ENCODE data around the gene ICAM5. TPM values are rescaled to one million over a fixed set of nuclear protein-coding genes. Genes with fewer than 3 reads are reported as not detected.
A peak's percentile ranks its signal among the peaks of the same experiment; 100 is the strongest.

ICAM5 gene
- total RNA-seq, 1 donor: not detected

DNA sequence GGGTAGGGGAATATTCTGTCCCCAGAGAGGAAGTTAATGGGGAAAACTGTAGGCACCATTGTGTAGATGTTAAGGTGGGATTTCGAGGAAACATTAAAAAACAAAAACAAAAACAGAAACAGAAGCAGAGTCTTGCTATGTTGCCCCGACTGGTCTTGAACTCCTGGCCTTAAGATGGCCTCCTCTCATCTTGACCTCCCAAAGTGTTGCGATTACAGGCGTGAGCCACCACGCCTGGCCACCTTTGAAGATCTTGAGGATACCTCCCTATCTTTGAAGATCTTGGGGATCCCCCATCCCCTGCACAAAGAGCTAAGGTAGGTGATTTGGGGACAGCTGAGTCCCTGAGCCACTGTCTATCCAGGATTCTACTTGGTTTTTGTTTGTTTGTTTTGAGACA lies 50.2 kb downstream of the ICAM5 start:
- Histone ChIP-seq H3K4me2 (ENCODE audit: insufficient read depth, low read length) (no peak overlapping the region), H3K4me3 (ENCODE audit: insufficient read depth, low read length) (no peak overlapping the region), H4K20me1 (ENCODE audit: insufficient read depth, low read length) (no peaks in the 10 kb centered on the region), H2AFZ (ENCODE audit: low read length) (no peak overlapping the region), H3K9me3 (ENCODE audit: low read depth, low read length) (no peaks in the 10 kb centered on the region), H3K79me2 (ENCODE audit: insufficient read depth, low read length) (no peaks in the 10 kb centered on the region), H3K4me1 (ENCODE audit: insufficient read depth, low read length) (no peaks in the 10 kb centered on the region), H3K36me3 (ENCODE audit: insufficient read depth, low read length) (no peaks in the 10 kb centered on the region), H3K27me3 (ENCODE audit: insufficient read depth, low read length) (no peaks in the 10 kb centered on the region), H3K27ac (ENCODE audit: low read depth, low read length) (no peak overlapping the region)
- peak; percentile 23 for DNase-seq (ENCODE audit: insufficient read length, low spot score, missing footprints)
- TF ChIP-seq, protein P1, sequence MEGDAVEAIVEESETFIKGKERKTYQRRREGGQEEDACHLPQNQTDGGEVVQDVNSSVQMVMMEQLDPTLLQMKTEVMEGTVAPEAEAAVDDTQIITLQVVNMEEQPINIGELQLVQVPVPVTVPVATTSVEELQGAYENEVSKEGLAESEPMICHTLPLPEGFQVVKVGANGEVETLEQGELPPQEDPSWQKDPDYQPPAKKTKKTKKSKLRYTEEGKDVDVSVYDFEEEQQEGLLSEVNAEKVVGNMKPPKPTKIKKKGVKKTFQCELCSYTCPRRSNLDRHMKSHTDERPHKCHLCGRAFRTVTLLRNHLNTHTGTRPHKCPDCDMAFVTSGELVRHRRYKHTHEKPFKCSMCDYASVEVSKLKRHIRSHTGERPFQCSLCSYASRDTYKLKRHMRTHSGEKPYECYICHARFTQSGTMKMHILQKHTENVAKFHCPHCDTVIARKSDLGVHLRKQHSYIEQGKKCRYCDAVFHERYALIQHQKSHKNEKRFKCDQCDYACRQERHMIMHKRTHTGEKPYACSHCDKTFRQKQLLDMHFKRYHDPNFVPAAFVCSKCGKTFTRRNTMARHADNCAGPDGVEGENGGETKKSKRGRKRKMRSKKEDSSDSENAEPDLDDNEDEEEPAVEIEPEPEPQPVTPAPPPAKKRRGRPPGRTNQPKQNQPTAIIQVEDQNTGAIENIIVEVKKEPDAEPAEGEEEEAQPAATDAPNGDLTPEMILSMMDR (IDR thresholded peaks at IDR 0.05; ENCODE audit: extremely low read depth, low read depth, low read length): no peak

DNA sequence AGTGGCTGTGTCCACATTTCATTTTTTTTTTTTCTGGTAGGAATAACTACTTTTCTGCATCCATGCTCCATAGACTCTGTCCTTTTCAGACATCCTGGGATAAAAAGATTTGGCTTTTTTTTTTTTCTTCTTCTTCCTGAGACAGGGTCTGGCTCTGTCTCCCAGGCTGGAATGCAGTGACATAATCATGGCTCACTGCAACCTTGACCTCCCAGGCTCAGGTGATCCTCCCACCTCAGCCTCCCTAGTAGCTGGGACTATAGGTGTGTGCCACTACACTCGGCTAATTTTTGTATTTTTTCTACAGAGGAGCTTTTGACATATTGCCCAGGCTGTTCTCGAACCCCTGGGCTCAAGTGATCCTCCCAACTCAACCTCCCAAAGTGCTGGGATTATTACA lies 53.7 kb downstream of the ICAM5 start:
- DNase-seq (ENCODE audit: insufficient read length, low spot score, missing footprints): no peak
- no peaks in the 10 kb centered on the region for H3K79me2 ChIP-seq (ENCODE audit: insufficient read depth, low read length)
- no peaks in the 10 kb centered on the region for H4K20me1 ChIP-seq (ENCODE audit: insufficient read depth, low read length)
- H3K4me2 ChIP-seq (ENCODE audit: insufficient read depth, low read length): no peak overlapping the region
- no peaks in the 10 kb centered on the region for H3K27me3 ChIP-seq (ENCODE audit: insufficient read depth, low read length)
- H3K27ac ChIP-seq (ENCODE audit: low read depth, low read length): no peak overlapping the region
- peaks cover 5% of the 10 kb centered on the region for H3K4me1 ChIP-seq (ENCODE audit: insufficient read depth, low read length)
- no peak overlapping the region for H3K4me3 ChIP-seq (ENCODE audit: insufficient read depth, low read length)
- H3K36me3 ChIP-seq (ENCODE audit: insufficient read depth, low read length): no peaks in the 10 kb centered on the region
- H3K9me3 ChIP-seq (ENCODE audit: low read depth, low read length): no peaks in the 10 kb centered on the region
- H2AFZ ChIP-seq (ENCODE audit: low read length): no peak overlapping the region
- TF ChIP-seq, protein P1 (IDR thresholded peaks at IDR 0.05; ENCODE audit: extremely low read depth, low read depth, low read length): no peak

DNA sequence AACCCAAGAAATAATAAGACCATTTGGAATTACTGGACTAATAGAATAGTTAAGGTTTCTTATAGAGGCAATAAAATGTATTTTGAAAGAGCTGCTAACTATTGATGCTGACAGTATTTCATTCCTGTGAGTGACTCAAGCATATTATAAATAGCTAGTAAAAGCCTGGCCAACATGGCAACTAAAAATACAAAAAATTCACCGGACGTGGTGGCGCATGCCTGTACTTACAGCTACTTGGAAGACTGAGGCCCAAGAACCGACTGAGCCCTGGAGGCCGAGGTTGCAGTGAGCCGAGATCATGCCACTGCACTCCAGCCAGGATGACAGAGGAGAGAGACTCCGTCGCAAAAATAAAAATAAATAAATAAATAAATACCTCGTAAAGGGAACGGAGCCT lies 55.0 kb downstream of the ICAM5 start:
- H3K27ac ChIP-seq (ENCODE audit: low read depth, low read length): no peak overlapping the region
- H2AFZ ChIP-seq (ENCODE audit: low read length): no peak overlapping the region
- no peak overlapping the region for H3K4me3 ChIP-seq (ENCODE audit: insufficient read depth, low read length)
- no peaks in the 10 kb centered on the region for H3K27me3 ChIP-seq (ENCODE audit: insufficient read depth, low read length)
- H4K20me1 ChIP-seq (ENCODE audit: insufficient read depth, low read length): no peaks in the 10 kb centered on the region
- DNase-seq (ENCODE audit: insufficient read length, low spot score, missing footprints): peak; percentile 4
- peaks cover 5% of the 10 kb centered on the region for H3K4me1 ChIP-seq (ENCODE audit: insufficient read depth, low read length)
- TF ChIP-seq, protein P1 (IDR thresholded peaks at IDR 0.05; ENCODE audit: extremely low read depth, low read depth, low read length): no peak
- H3K36me3 ChIP-seq (ENCODE audit: insufficient read depth, low read length): peaks cover 2% of the 10 kb centered on the region
- H3K4me2 ChIP-seq (ENCODE audit: insufficient read depth, low read length): no peak overlapping the region
- no peaks in the 10 kb centered on the region for H3K79me2 ChIP-seq (ENCODE audit: insufficient read depth, low read length)
- no peaks in the 10 kb centered on the region for H3K9me3 ChIP-seq (ENCODE audit: low read depth, low read length)

Small RNA genes within 50 kb of the gene (small RNA-seq; reads per million reads assigned to genes)
- gene AC011511.1: not detected
- gene AC011511.4: not detected

Other genes with a start within 250 kb of the ICAM5 start
- 20.6 and 22.4 TPM in 2 replicates for gene SHFL, start 203.6 kb upstream of the ICAM5 start, total RNA-seq
- not detected in 2 replicates for gene ANGPTL6, start 187.3 kb upstream of the ICAM5 start, total RNA-seq
- 19.2 and 20.9 TPM in 2 replicates for gene PPAN, start 183.6 kb upstream of the ICAM5 start, total RNA-seq
- gene P2RY11, start 178.3 kb upstream of the ICAM5 start, total RNA-seq: 2.1 and 2.2 TPM in 2 replicates
- gene EIF3G, start 170.1 kb upstream of the ICAM5 start, total RNA-seq: 226 and 252 TPM in 2 replicates
- 24.2 and 33.7 TPM in 2 replicates for gene DNMT1, start 95.0 kb upstream of the ICAM5 start, total RNA-seq
- 9.4 and 14.1 TPM in 2 replicates for gene S1PR2, start 58.6 kb upstream of the ICAM5 start, total RNA-seq
- 37.1 and 37.3 TPM in 2 replicates for gene MRPL4, start 37.7 kb upstream of the ICAM5 start, total RNA-seq
- gene ICAM1, start 18.8 kb upstream of the ICAM5 start, total RNA-seq: 25.6 and 35.5 TPM in 2 replicates
- under 0.01 and 0.29 TPM in 2 replicates for gene ICAM4, start 3.0 kb upstream of the ICAM5 start, total RNA-seq
- gene ZGLP1, start 19.9 kb downstream of the ICAM5 start, total RNA-seq: 0.59 and 0.72 TPM in 2 replicates
- 14.7 and 17.7 TPM in 2 replicates for gene FDX2, start 26.1 kb downstream of the ICAM5 start, total RNA-seq
- 8.0 TPM in 2 replicates for gene RAVER1, start 43.6 kb downstream of the ICAM5 start, total RNA-seq
- gene ICAM3, start 49.7 kb downstream of the ICAM5 start, total RNA-seq: 3.2 and 3.6 TPM in 2 replicates
- gene TYK2, start 90.6 kb downstream of the ICAM5 start, total RNA-seq: 52.5 and 72.7 TPM in 2 replicates
- 131 and 154 TPM in 2 replicates for gene CDC37, start 113.6 kb downstream of the ICAM5 start, total RNA-seq
- gene PDE4A, start 130.6 kb downstream of the ICAM5 start, total RNA-seq: 5.1 and 8.3 TPM in 2 replicates
- 64.8 and 77.1 TPM in 2 replicates for gene KEAP1, start 213.4 kb downstream of the ICAM5 start, total RNA-seq
- gene S1PR5, start 227.5 kb downstream of the ICAM5 start, total RNA-seq: 0.29 and 0.36 TPM in 2 replicates